ENCODE results near the gene IL23R.

The IL23R gene

DNA sequence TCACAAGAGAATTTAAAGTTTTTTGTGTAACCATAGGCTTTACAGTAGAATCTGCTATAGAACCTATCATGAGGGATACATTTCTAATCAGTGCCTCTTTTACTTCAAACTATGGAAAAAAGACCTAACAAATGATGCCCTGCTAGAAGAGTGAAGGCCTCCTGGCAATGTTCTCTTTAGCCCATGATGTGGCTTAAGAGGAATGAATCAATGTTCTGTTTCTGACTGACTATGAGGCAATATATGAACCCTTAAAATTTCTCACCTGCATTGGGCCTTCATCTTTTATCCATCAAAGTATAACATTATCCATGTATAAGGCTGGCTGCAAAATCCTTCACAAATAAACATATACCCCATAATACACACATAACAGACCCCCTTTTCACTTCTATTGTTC lies 75.8 kb downstream of the IL23R start:
- DNase-seq (ENCODE audit: low read depth) = no peak

DNA sequence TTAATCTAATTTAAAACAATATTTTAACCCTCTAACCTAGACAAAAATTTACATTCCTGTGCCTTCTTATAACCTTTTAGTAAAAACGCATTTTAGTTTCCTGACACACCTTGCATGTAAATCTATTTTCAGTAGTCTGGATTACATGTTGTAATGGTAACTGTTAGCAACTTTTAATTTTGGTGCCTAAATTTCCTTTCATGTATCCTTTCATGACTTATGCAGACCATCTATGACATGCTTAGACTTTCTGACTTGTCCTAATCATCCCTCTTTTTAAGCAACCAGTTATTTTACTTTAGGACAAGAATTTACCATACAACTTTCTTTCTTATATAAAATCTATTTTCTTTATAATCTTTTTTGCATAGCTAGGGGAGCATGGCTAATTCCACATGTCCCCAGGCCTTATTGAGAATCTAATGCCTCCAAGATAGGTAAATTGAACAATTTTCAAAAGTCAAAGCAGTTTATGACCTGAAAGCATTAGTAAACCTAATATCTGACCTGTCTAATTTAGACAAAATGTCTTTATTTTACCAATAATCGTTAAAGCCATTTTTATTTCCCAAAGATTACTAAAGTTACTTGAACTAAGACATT lies 83.9 kb downstream of the IL23R start:
- no peak for DNase-seq (ENCODE audit: low read depth)

DNA sequence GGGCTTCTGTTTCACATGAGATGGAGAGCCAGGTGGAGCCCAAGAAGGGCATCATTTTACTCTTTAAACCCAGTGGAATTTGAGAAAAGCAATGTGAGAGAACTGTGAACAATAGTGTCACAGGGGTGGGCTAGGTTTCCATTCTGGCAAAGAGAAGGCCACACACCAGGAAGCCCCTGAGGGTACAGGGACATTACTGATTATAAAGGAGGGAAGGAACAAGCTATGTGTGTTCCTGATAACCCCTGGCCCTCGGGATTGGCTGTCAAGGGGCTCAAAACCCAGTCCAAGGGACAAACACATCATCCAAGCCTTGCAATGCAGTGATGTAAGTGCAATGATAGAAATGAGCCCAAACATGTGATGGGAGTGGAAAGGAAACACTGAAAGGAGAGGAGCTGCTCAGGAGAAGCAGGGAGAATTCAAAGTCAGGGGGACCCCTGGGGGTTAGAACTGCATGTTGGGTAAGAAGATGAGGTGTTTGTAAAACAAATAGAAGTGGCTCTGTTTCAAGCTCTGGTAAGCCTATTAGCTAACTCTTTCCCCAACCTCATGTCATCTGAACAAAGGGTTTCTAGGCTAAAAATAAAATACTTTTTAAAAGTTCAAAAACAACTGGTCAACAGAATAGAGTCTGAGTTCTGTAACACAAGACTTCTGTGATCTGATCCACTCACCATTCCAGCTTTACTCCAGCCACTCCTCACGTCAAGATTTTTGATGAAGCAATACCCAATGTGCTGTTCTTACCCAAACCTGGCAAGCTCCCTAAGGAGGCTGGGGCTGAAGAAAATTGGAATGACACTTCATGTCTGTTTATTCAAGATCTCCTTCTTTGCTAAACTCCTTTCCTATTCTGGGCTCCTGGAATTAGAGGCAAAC lies 90.3 kb downstream of the IL23R start:
- DNase-seq (ENCODE audit: low read depth) = no peak

DNA sequence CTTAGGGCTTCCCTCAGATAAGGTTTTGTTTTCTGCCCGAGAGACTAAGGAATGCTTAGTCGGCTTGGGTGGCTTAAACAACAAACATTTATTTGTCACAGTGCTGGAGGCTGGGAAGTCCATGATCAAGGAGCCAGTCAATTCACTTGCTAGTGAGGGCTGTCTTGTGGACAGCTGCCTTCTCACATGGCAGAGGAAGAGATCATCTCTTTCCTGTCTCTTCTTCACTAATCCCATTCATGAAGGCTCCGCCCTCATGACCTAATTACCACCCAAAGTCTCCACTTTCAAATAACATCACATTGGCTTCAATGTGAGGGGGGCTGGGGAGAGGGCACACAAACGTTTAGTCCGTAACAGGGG lies 90.9 kb downstream of the IL23R start:
- DNase-seq (ENCODE audit: low read depth) = no peak

DNA sequence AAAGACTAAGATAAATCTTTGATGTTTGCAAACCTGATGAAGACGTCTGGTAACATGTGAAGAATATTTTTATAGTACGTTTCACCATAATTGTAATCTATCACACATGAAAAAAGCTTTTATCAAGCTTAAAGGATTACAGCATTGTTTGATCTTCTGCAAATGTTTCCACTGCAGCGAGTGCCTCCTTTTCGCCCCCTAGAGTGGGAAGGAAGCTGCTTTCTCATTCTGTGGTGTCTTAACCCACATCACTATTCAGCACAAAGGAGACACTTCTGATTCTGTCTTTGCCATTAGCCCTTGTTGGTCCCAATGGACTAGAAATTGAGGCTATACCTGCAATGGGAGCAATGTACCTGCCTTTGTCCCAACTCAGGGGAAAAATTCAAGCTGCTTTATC lies 95.4 kb downstream of the IL23R start:
- no peak for DNase-seq (ENCODE audit: low read depth)

DNA sequence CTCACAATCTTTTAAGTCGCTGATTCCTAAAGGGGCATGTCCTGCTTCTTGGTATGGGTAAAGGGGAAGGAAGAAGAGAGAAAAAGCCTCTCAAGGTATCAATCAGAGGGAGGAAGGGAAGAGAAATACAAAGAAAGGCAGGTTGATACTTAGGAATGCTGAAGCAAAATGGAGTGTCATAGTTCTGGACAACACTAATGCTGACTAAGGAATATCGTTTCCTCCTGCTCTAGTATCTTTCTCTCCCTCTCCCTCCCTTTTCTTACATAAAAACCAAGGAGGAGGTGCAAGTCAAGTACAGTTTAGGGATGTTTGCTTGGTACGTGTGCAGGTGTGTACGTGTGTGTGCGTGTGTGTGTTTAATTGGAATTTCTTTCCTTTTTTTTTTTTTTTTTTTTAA lies 96.5 kb downstream of the IL23R start:
- no peak for DNase-seq (ENCODE audit: low read depth)

DNA sequence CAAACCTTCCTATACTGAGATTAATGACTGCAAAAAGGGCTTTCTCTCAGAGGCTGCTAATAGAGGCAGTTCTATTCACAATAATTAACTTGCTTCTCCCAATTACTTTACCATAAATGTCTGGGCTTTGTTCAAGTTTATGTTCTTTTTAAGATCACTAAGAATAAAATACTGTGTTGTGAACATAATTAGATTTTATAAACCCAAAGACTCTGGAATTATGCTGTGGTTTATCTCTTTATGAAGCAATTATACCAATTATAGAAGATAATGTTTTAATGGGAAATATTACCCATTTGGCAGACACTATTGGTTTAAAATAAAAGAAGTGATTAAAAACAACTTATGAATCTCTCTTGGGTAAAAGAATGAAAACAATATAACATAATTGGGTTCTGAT lies 97.9 kb downstream of the IL23R start:
- no peak for DNase-seq (ENCODE audit: low read depth)

DNA sequence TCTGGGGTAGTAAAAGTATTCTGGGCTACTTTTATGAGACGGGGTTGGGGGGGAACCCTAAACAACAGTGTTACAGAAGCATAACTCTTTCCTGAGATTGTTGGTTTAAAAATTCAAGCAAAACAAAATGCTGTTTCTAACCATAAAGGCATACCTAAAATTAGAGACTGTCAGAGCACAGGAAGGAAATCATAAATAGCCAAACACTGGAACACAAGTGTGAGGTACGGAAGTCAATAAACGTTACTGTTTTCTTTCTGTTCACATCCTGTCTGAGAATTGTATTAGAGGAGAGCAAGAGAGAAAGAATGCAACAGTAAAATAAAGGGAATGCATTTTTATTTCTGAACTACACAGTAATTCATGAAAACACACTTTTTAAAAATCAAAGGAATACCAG lies 98.6 kb downstream of the IL23R start:
- no peak for DNase-seq (ENCODE audit: low read depth)

DNA sequence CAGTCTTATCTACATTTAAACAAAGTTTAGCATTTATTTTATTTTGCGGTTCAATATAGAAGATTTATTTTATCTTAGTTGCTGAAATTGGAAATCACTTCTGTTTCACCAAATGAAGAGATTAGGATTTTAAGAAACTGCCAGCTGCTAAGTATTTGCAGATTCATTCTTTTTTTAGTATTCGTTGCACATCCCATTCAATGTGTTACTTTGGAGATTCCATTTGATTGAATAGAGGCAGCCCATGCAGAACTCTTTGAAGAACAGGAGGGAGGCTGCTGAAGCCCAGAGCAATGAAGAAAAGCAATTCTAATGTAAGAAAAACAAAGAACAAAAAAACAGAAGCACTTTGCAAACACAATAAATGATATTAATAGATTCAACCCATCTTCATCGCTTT lies 102.8 kb downstream of the IL23R start:
- no peak for DNase-seq (ENCODE audit: low read depth)

DNA sequence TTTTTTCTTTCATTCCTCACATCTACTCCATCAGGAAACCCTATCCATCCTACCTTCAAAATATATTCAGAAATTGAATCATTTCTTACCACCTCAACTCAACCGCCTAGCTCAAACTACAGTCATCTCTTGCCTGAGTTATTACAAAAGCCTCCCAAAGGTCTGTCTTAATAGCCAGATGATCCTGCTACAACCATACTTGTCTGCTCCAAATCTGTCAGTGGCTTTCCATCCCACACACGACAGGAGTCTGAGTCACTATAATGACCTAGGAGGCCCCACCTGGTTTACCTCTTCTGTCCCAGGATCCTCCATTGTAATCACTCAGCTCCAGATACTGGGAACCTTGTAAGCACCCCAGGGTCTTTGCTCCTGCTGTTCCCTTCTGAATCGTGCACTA lies 104.3 kb downstream of the IL23R start:
- no peak for DNase-seq (ENCODE audit: low read depth)

DNA sequence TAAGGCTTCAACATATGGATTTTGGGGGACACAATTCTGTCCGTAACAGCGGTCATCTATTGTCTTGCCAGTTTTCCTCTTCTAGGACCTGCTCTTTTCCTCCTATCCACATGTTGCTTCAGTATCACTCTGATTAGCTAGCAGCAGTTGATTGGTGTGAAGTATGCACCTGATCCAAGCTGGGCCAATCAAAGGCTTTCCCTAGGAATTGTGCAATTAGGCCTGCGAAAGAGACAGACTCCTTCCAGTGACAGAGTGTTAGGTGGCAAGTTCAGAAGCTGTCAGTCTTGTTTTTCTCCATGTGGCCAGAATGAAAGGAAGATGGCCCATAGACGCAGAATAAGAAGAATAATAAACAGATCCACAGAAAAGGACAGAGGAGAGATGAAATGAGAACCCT lies 107.3 kb downstream of the IL23R start:
- no peak for DNase-seq (ENCODE audit: low read depth)

DNA sequence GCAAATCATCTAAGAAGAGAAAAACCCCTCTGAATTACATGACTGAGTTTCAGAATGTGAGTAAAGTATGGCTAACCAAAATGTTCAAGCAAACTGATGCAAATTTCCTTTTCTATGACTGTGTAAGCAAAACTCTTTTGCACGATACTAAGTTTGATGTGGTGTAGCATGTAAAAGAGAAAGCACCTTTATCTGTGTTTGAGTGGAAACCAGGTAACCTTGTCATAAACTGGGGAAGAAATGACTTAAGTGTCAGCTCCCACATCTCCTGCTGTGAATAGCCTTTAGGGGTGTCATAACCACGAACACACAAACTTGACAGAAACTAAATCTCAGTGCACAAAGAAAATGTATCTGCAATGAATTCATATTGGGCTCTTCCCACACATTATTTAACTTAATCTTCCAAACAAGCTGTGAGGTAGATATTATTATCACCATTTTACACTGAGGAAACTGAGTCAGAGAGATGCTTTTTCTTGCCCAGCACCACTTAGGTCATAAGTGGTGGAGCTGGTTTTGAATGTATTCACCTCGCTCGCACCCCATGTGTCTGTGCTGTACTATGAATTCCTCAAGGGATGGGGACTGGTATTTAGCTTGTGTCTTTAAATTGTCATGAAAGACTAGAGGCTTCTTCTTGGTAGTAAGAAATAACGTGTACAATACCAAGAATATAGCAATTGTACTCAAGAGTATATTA lies 108.5 kb downstream of the IL23R start:
- DNase-seq (ENCODE audit: low read depth) = no peak

DNA sequence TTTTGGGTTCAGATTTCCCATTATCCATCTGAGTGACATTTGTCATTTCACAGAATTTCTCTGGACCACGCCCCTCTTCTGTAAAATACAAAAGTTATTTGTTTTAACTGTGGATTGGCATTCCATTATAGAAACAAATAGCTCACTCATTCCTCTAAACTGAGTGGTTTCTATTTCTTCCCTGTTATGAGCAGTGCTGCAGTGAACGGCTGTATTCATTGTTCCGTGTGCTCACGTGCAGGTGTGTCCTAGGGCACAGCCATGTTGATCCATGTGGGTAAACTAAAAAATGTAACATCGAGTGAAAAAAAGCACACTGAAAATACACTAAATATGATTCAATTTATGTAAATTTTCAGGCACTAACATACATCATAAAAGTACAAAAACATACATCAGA lies 114.4 kb downstream of the IL23R start:
- no peak for DNase-seq (ENCODE audit: low read depth)

DNA sequence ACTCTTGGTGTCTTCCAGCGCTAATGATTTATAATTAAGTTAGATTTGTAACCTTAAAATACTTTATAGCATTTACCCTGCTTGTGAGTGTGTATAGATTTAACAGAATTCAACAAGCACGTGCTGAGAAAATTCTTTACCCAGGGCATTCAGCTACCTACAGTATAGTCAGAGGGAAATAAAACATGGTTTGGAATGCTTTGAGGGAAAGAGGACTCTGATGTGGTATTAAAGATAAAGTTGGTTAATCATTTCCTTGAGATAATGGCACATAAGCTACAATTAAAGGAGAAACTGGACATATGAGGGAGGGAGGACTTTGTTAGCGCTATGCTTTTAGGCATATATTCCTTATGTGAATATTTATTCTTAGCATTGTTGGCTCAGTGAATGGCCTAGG lies 115.0 kb downstream of the IL23R start:
- no peak for DNase-seq (ENCODE audit: low read depth)

DNA sequence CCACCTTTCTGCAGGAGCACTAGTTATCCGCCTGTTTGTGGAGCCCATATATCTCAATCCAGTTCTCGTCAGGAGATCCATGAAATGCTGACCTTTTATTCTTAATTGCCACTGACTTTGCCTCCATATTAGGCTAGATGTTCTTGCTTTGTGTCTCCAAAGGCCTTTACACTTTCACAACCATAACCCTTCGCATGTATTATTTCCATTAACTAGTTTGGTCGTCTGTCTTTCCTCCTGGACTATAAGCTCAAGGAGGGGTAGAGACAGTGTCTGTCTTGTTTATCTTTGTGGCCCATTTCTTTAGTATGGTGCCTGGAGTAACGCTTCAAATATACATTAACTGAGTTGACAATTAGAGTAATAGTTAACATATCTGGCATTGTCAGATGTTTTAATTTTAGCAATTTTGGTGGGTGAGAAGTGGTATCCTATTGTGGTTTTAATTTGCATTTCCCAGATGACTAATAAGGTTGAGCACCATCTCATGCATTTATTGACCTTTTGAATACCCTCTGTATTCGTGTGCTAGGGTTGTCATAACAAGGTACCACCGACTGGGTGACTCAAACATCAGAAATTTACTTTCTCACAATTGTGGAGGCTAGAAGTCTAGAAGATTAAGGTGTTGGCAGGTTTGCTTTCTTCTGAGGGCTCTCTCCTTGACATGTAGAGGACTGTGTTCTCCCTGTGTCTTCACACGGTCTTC lies 119.7 kb downstream of the IL23R start:
- DNase-seq (ENCODE audit: low read depth) = no peak

DNA sequence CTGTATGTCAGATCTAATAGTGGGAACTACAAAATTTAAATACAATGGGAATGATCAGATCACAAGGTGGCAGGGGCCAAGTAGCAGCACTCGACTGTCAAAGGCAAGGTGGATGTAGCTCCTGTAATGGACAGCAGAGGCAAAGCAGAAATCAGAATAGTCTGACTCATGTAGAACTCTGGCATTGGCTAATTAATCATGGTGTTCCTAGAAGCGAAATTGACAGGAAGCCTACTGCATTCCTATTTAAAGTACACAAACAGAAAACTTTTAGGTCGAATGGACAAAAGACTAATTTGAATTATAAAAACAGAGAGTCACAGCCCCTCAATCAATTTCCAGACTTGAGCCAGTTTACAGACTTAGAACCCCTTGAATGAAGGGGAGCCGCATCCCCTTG lies 124.0 kb downstream of the IL23R start:
- DNase-seq (ENCODE audit: low read depth) = no peak

DNA sequence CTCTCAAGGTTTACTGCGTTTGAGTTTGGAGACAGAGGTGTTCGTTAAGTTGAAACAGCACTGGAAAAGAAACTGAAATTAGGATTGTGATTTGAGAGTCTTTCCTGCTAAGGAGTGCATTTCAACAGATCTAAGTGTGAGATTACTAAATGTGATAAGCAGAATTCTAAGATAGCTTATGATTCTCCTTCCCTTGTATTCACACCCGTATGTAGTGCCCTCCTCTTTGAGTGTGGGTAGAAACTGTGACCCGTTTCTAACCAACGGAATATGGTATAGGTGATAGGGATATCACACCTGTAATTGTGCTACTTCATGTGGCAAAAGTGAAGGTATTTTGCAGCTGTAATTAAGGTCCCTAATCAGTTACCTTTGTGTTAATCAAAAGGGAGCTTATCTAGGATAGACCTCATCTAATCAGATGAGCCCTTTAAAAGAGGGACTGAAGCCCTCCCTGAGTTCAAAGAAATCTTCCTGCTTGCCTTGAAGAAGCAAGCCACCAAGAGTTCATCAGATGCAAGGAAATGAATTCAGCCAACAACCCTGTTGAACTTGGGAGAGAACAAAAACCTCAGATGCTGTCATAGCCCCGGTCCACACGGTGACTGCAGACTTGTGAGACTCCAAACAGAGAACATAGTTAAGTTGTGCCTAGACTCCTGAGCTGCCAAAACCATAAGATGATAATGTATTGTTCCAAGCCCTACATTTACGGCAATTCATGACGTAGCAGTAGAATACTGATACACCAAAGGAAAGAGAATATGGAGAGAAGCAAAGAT lies 128.8 kb downstream of the IL23R start:
- DNase-seq (ENCODE audit: low read depth) = no peak

DNA sequence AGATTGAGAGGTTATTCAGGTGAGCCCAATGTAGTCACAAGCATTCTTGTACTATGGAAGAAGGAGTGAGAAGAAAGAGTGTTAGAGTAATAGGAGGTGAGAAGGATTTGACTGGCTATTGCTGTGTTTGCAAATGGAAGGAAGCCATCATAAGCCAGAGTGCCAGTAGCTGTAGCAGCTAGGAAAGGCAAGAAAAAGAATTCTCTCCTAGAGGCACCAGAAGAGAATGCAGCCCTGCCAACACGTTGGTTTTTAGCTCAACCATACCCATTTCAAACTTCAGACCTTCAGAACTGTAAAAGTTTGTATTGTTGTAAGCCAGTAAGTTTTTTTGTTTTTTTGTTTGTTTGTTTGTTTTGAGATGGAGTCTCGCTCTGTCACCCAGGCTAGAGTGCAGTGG lies 132.5 kb downstream of the IL23R start:
- DNase-seq (ENCODE audit: low read depth) = no peak

DNA sequence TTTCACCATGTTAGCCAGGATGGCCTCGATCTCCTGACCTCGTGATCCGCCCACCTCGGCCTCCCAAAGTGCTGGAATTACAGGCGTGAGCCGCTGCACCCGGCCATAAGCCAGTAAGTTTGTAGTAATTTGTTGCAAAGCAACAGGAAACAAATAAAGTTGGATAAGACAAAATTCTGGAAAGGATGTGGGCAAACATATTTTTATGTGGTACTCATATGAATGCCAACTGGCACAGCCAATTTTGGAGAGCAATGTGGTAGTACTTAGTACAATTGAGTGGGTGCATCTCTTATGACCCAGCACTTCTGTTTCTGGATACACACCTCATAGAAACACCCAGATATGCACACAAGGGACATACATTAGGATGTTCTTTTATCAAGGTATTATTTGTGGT lies 133.0 kb downstream of the IL23R start:
- no peak for DNase-seq (ENCODE audit: low read depth)

DNA sequence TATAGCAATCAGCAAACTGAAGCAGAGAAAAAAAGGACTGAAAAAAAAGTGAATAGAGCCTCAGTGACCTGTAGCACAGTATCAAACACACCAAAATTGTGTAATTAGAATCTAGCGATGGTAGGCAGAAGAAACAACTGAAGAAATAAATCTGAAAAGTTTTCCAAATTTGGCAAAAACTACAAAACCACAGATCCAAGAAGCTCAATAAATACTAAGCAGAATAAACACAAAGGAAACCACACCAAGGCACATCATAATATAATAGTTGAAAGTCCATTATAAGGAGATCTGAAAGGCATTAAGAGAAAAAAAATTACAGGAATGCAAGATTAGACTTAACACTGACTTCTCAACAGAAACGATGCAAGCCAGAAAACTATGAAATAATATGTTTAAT lies 134.3 kb downstream of the IL23R start:
- no peak for DNase-seq (ENCODE audit: low read depth)

DNA sequence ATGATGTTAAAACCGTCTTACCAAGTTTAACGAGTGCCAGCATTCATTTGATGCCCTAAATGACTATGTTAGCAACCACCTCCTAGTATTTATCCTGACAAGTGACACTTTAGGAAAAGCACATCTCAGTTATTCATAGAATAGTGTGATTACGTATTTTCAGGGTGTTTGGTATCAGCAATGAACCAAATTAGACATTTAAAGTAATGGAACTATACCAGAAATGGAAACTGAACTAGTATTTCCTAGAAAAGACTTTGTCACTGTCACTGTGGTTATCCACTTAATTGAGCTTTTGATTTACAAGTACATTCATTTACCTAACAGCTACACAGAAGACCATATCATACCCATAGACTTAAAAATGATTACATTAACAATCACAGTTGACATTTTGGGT lies 137.8 kb downstream of the IL23R start:
- no peak for DNase-seq (ENCODE audit: low read depth)

DNA sequence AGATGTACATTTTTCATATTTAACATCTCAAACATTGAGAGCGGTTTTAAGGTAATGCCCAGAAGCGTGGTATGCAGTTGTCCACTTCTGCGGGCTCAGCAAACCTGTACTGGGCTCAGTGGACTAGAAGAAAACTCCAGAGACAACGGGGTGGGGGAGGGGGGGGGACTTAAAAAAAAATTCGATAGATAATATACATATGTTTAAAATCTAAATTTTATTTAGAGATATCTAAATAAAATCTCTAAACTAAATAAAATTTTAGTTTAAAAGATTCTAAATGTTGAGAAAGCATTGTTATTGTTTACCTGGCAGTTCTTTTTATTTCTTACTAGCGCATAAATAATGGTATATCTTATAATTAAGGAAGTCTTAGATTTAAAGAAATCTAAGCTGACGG lies 140.3 kb downstream of the IL23R start:
- DNase-seq (ENCODE audit: low read depth) = no peak

All from stimulated activated CD8-positive, alpha-beta memory T cell treated with anti-CD3 and anti-CD28 coated beads, Interleukin-15, amount 100 ng/mL, for 24 hours (primary cell).